SU-DHL-6 (cell line): Measurements from ENCODE around the gene UBE2E2.

ENCODE experiments used
- CTCF ChIP-seq: fragments of 200-600 bp; sonication (generic); IDR thresholded peaks from one replicate; pipeline ENCODE4 v1.5.1; 2017; ENCODE audit warnings: antibody characterized with exemption, mild to moderate bottlenecking, low read length, moderate library complexity; ENCODE audit not compliant: insufficient read depth, poor library complexity, severe bottlenecking
- EZH2phosphoT487 ChIP-seq: fragments of 200-600 bp; sonication (generic), shearing (Covaris generic); conservative IDR thresholded peaks from 2 replicates; pipeline ENCODE4 v1.6.1; 2018; ENCODE audit warnings: mild to moderate bottlenecking, antibody characterized with exemption, low read length, moderate library complexity, mixed read lengths

- TF ChIP-seq CTCF (no peak), EZH2phosphoT487 (no peak)
Measured at GRCh38 chr3:23169551-23169950, 33.6 kb upstream of the UBE2E2 start.
